HepG2 (cell line): ENCODE data around the gene PSMG4. TPM values are rescaled to one million over a fixed set of nuclear protein-coding genes. Genes with fewer than 3 reads are reported as not detected.

Source experiments
- AGO2 ChIP-seq: fragments of 200-400 bp; formaldehyde crosslinking; optimal IDR thresholded peaks from 2 replicates; pipeline ENCODE3; 2017; ENCODE audit warnings: mild to moderate bottlenecking, low read depth, low read length, moderate library complexity
- ATAD3A ChIP-seq: sonication (generic); formaldehyde crosslinking; IDR thresholded peaks from 2 replicates; pipeline ENCODE4 v1.4.0; 2020; ENCODE audit warnings: missing genetic modification reagents
- CEBPG ChIP-seq: IDR thresholded peaks from 2 replicates; pipeline ENCODE4 v1.6.1; 2016
- ELF1 ChIP-seq: sonication (generic); formaldehyde crosslinking; IDR thresholded peaks from 2 replicates; pipeline ENCODE4 v1.4.0; 2020; ENCODE audit warnings: missing genetic modification reagents
- HNF4G ChIP-seq, 2 experiments: sonication (generic) in 1 of 2; formaldehyde crosslinking in 1 of 2; IDR thresholded peaks; 2 replicates each; pipeline versions ENCODE4 v1.4.0 to v1.6.1; 2011 to 2020; ENCODE audit warnings: borderline replicate concordance in 2 of 2, low read depth in 2 of 2, mild to moderate bottlenecking in 2 of 2, low read length in 1 of 2, missing genetic modification reagents in 1 of 2, moderate library complexity in 1 of 2
- KLF13 ChIP-seq: sonication (generic); formaldehyde crosslinking; IDR thresholded peaks from 2 replicates; pipeline ENCODE4 v1.4.0; 2020; ENCODE audit warnings: mild to moderate bottlenecking, missing genetic modification reagents
- KLF9 ChIP-seq: IDR thresholded peaks from 2 replicates; pipeline ENCODE4 v1.6.1; 2016; ENCODE audit warnings: low read depth
- NFE2 ChIP-seq: sonication (generic); formaldehyde crosslinking; IDR thresholded peaks from 2 replicates; pipeline ENCODE4 v1.4.0; 2020; ENCODE audit warnings: missing genetic modification reagents
- NFYB ChIP-seq: sonication (generic); formaldehyde crosslinking; IDR thresholded peaks from 2 replicates; pipeline ENCODE4 v1.4.0; 2020; ENCODE audit warnings: missing genetic modification reagents
- NKX3-1 ChIP-seq: sonication (generic); formaldehyde crosslinking; IDR thresholded peaks from 2 replicates; pipeline ENCODE4 v1.5.0; 2020; ENCODE audit warnings: missing genetic modification reagents
- POLR2G ChIP-seq: fragments of 200-400 bp; formaldehyde crosslinking; IDR thresholded peaks from 2 replicates; pipeline ENCODE4 v1.6.1; 2018; ENCODE audit warnings: mild to moderate bottlenecking, low read depth, low read length, moderate library complexity
- RARA ChIP-seq: IDR thresholded peaks from 2 replicates; pipeline ENCODE4 v1.6.1; 2016; ENCODE audit warnings: missing genetic modification reagents, missing compliant biosample characterization
- SALL1 ChIP-seq: sonication (generic); formaldehyde crosslinking; IDR thresholded peaks from 2 replicates; pipeline ENCODE4 v1.8.0; 2022; ENCODE audit warnings: mild to moderate bottlenecking, missing genetic modification reagents
- SAP130 ChIP-seq: IDR thresholded peaks from 2 replicates; pipeline ENCODE4 v1.6.1; 2016; ENCODE audit warnings: low read depth
- SMAD3 ChIP-seq: sonication (generic); formaldehyde crosslinking; IDR thresholded peaks from 2 replicates; pipeline ENCODE4 v1.4.0; 2020; ENCODE audit warnings: missing genetic modification reagents
- TBX2 ChIP-seq: sonication (generic); formaldehyde crosslinking; IDR thresholded peaks from 2 replicates; pipeline ENCODE4 v1.5.0; 2020; ENCODE audit warnings: missing genetic modification reagents, mild to moderate bottlenecking, borderline replicate concordance
- YEATS4 ChIP-seq: sonication (generic); formaldehyde crosslinking; IDR thresholded peaks from 2 replicates; pipeline ENCODE4 v1.4.0; 2020; ENCODE audit warnings: missing genetic modification reagents, borderline replicate concordance
- ZBTB7A ChIP-seq: sonication (generic); formaldehyde crosslinking; IDR thresholded peaks from 2 replicates; pipeline ENCODE4 v1.8.0; 2022; ENCODE audit warnings: mild to moderate bottlenecking, missing genetic modification reagents
- ZFP36L2 ChIP-seq: sonication (generic); formaldehyde crosslinking; IDR thresholded peaks from 2 replicates; pipeline ENCODE4 v1.4.0; 2020; ENCODE audit warnings: missing genetic modification reagents
- ZNF274 ChIP-seq: sonication (generic); formaldehyde crosslinking; IDR thresholded peaks from 2 replicates; pipeline ENCODE4 v1.5.1; 2020; ENCODE audit warnings: mild to moderate bottlenecking, missing genetic modification reagents
- ZNF335 ChIP-seq: sonication (generic); formaldehyde crosslinking; IDR thresholded peaks from 2 replicates; pipeline ENCODE4 v1.4.0; 2020; ENCODE audit warnings: missing genetic modification reagents
- ZNF34 ChIP-seq: sonication (generic); formaldehyde crosslinking; IDR thresholded peaks from 2 replicates; pipeline ENCODE4 v1.4.0; 2020; ENCODE audit warnings: mild to moderate bottlenecking, missing genetic modification reagents, borderline replicate concordance
- ZNF350 ChIP-seq: sonication (generic); formaldehyde crosslinking; IDR thresholded peaks from 2 replicates; pipeline ENCODE4 v1.4.0; 2020; ENCODE audit warnings: mild to moderate bottlenecking, low read depth, missing genetic modification reagents, borderline replicate concordance
- ZNF430 ChIP-seq: sonication (generic); formaldehyde crosslinking; IDR thresholded peaks from 2 replicates; pipeline ENCODE4 v1.9.0; 2021; ENCODE audit warnings: mild to moderate bottlenecking, missing genetic modification reagents
- ZNF598 ChIP-seq: sonication (generic); formaldehyde crosslinking; IDR thresholded peaks from 2 replicates; pipeline ENCODE4 v1.5.1; 2020; ENCODE audit warnings: mild to moderate bottlenecking, missing genetic modification reagents, borderline replicate concordance
- ZNF761 ChIP-seq: sonication (generic); formaldehyde crosslinking; conservative IDR thresholded peaks from 2 replicates; pipeline ENCODE4 v1.4.0; 2020; ENCODE audit warnings: mild to moderate bottlenecking, missing genetic modification reagents
- ZSCAN25 ChIP-seq: sonication (generic); formaldehyde crosslinking; IDR thresholded peaks from 2 replicates; pipeline ENCODE4 v1.8.0; 2022; ENCODE audit warnings: mild to moderate bottlenecking, missing genetic modification reagents
- polyA plus RNA-seq, 8 experiments: library from polyadenylated mRNA; depleted of rRNA in 3 of 8; stranded (reverse) in 7 of 8; unstranded in 1 of 8; fragments of >200 nt; fragmentation: Illumina TruSeq in 4 of 8; extraction: Trizol in 4 of 8; gene quantifications; 2 replicates each; pipeline versions ENCODE4 v1.2.1 to v1.2.3, GENCODE V29; 2011 to 2016; ENCODE audit warnings: low read depth in 4 of 8, missing spikeins in 1 of 8, mixed read lengths in 1 of 8; ENCODE audit not compliant: insufficient read depth in 1 of 8
- total RNA-seq, 5 experiments: library from RNA; depleted of rRNA; stranded (reverse); fragments of >200 nt; fragmentation: Illumina TruSeq; extraction: Trizol; gene quantifications; 2 replicates each; pipeline ENCODE4 v1.2.3, GENCODE V29; 2016; ENCODE audit warnings: low read depth in 1 of 5
- TF ChIP-seq, protein P1 (sequence below): conservative IDR thresholded peaks from 2 replicates; pipeline ENCODE4 v1.6.1; 2018; ENCODE audit warnings: missing genetic modification reagents
- TF ChIP-seq, protein P2 (sequence below): IDR thresholded peaks from 2 replicates; pipeline ENCODE4 v1.6.1; 2016; ENCODE audit warnings: low read depth, control low read depth
- TF ChIP-seq, protein P3 (sequence below): sonication (generic); formaldehyde crosslinking; IDR thresholded peaks from 2 replicates; pipeline ENCODE4 v1.5.0; 2020; ENCODE audit warnings: missing genetic modification reagents

The PSMG4 gene
- total and polyA plus RNA-seq, 2 of the 13 experiments (the other 11 are each of a cell fraction or from before 2014, with no cell fraction given): 28.5 to 32.8 TPM

DNA sequence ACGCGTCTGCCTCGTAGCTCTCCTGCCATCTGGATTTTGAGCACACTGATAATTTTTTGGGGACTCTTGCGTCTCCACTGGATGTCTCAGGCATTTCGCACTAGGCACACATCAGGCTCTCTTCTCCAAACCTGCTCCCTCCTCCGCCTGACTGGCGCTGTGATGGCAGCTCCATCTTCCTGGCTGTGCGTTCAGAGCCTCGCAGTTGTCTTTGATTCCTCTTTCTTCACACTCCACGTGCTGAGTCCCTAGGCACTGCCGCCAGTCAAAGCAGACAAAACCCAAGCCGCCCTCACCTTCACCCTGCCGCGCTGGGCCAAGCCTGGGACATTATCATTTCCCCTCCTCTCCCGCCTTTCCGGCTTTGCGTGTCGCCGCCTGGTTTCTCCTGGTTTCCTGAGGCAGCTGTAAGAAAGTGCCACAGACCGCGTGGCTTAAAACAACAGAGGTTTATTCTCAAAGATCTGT lies 778 bp downstream of the PSMG4 start (continued):
- TF ChIP-seq AGO2 (peak; percentile 44), SMAD3 (CRISPR knock-in tag) (peak; percentile 20; the same call in 1 of the 2 replicates), NFYB (CRISPR knock-in tag) (no peak), ELF1 (CRISPR knock-in tag) (peak; percentile 30; the same call in 1 of the 2 replicates), NFE2 (CRISPR knock-in tag) (0 out of 2 replicates have a peak, but pooled peaks have one; percentile 9), YEATS4 (no peak), ZNF335 (CRISPR knock-in tag) (0 out of 2 replicates have a peak, but pooled peaks have one; percentile 44), NKX3-1 (no peak), ZNF350 (0 out of 2 replicates have a peak, but pooled peaks have one; percentile 16), SAP130 (CRISPR knock-in tag) (peak; percentile 66), ZNF761 (CRISPR knock-in tag) (0 out of 2 replicates have a peak, but pooled peaks have one; percentile 65), SALL1 (CRISPR knock-in tag) (no peak), KLF13 (CRISPR knock-in tag) (no peak), CEBPG (CRISPR knock-in tag) (0 out of 2 replicates have a peak, but pooled peaks have one; percentile 14), ZNF274 (CRISPR knock-in tag) (0 out of 2 replicates have a peak, but pooled peaks have one; percentile 57), ZNF34 (CRISPR knock-in tag) (0 out of 2 replicates have a peak, but pooled peaks have one; percentile 4), POLR2G (no peak), TBX2 (CRISPR knock-in tag) (peak; percentile 29; the same call in 1 of the 2 replicates), KLF9 (CRISPR knock-in tag) (no peak), ZSCAN25 (CRISPR knock-in tag) (no peak), ZBTB7A (CRISPR knock-in tag) (no peak), ZNF430 (CRISPR knock-in tag) (0 out of 2 replicates have a peak, but pooled peaks have one; percentile 3), ATAD3A (CRISPR knock-in tag) (no peak), ZNF598 (peak; percentile 68; the same call in 1 of the 2 replicates), HNF4G (IDR thresholded peaks at IDR 0.05; ENCODE audit: borderline replicate concordance, low read depth, low read length) (no peak), HNF4G (CRISPR knock-in tag; IDR thresholded peaks at IDR 0.05; ENCODE audit: borderline replicate concordance, low read depth) (0 out of 2 replicates have a peak, but pooled peaks have one; percentile 49), ZFP36L2 (CRISPR knock-in tag) (peak; percentile 23; the same call in 1 of the 2 replicates), RARA (0 out of 2 replicates have a peak, but pooled peaks have one; percentile 7)
- TF ChIP-seq, protein P1, sequence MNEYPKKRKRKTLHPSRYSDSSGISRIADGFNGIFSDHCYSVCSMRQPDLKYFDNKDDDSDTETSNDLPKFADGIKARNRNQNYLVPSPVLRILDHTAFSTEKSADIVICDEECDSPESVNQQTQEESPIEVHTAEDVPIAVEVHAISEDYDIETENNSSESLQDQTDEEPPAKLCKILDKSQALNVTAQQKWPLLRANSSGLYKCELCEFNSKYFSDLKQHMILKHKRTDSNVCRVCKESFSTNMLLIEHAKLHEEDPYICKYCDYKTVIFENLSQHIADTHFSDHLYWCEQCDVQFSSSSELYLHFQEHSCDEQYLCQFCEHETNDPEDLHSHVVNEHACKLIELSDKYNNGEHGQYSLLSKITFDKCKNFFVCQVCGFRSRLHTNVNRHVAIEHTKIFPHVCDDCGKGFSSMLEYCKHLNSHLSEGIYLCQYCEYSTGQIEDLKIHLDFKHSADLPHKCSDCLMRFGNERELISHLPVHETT: 0 out of 2 replicates have a peak, but pooled peaks have one; percentile 40
- TF ChIP-seq, protein P2, sequence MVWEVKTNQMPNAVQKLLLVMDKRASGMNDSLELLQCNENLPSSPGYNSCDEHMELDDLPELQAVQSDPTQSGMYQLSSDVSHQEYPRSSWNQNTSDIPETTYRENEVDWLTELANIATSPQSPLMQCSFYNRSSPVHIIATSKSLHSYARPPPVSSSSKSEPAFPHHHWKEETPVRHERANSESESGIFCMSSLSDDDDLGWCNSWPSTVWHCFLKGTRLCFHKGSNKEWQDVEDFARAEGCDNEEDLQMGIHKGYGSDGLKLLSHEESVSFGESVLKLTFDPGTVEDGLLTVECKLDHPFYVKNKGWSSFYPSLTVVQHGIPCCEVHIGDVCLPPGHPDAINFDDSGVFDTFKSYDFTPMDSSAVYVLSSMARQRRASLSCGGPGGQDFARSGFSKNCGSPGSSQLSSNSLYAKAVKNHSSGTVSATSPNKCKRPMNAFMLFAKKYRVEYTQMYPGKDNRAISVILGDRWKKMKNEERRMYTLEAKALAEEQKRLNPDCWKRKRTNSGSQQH (CRISPR knock-in tag): peak; percentile 67; the same call in 1 of the 2 replicates
- TF ChIP-seq, protein P3, sequence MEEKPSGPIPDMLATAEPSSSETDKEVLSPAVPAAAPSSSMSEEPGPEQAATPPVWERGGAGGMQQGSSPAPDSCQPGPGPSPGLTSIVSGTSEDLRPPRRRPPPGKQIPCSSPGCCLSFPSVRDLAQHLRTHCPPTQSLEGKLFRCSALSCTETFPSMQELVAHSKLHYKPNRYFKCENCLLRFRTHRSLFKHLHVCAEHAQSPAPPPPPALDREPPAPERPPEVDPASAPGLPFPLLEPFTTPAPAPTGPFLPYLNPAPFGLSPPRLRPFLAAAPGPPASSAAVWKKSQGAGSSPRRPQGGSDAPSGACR: no peak
